NB4 (cell line): ENCODE data around the gene PRKCE.

Source experiments
- DNase-seq: peaks from one replicate; pipeline ENCODE4 v3.0.0; 2010; ENCODE audit warnings: low read depth
- H3K4me3 ChIP-seq: one replicate; pipeline ENCODE4 v1.5.1; 2011; ENCODE audit warnings: mild to moderate bottlenecking, low read depth, low read length, moderate library complexity
- CTCF ChIP-seq: IDR thresholded peaks from one replicate; pipeline ENCODE4 v1.5.1; 2012; ENCODE audit warnings: low read depth, low read length
- MAX ChIP-seq: IDR thresholded peaks from 2 replicates; pipeline ENCODE4 v1.6.1; 2011; ENCODE audit warnings: low read depth, low read length
- MYC ChIP-seq: IDR thresholded peaks from 2 replicates; pipeline ENCODE4 v1.6.1; 2011; ENCODE audit warnings: low read depth, low read length
- POLR2A ChIP-seq: IDR thresholded peaks from 2 replicates; pipeline ENCODE4 v1.6.1; 2011; ENCODE audit warnings: mild to moderate bottlenecking; ENCODE audit not compliant: insufficient read length; ENCODE audit errors: extremely low read depth

Gene PRKCE

GRCh38 chr2:45896311-45896710 is 244.8 kb downstream of the PRKCE start:
- no peak overlapping the region for H3K4me3 ChIP-seq
- TF ChIP-seq POLR2A (no peak), CTCF (no peak), MAX (no peak)
- DNase-seq, result no peak

- no peak overlapping the region for H3K4me3 ChIP-seq
- DNase-seq, result no peak
- TF ChIP-seq MAX, result no peak
- no peak for TF ChIP-seq POLR2A
- no peak for TF ChIP-seq MYC
- TF ChIP-seq CTCF, result no peak
Measured at GRCh38 chr2:45897842-45898241, 246.4 kb downstream of the PRKCE start.

- H3K4me3 ChIP-seq, result no peak overlapping the region
- no peak for DNase-seq
- TF ChIP-seq CTCF, result no peak
- no peak for TF ChIP-seq MYC
- no peak for TF ChIP-seq MAX
- TF ChIP-seq POLR2A, result no peak
Measured at GRCh38 chr2:45898819-45899218, 247.3 kb downstream of the PRKCE start.

- no peak for DNase-seq
- H3K4me3 ChIP-seq, result no peak overlapping the region
- TF ChIP-seq MAX (no peak), MYC (no peak), POLR2A (no peak), CTCF (no peak)
Measured at GRCh38 chr2:45899926-45900325, 248.5 kb downstream of the PRKCE start.

- TF ChIP-seq CTCF (no peak), MYC (no peak), POLR2A (no peak), MAX (no peak)
- no peak for DNase-seq
Measured at GRCh38 chr2:45901468-45902032, 250.1 kb downstream of the PRKCE start.

More at GRCh38 chr2:45901468-45902032, 250.1 kb downstream of the PRKCE start:
- H3K4me3 ChIP-seq, result no peak overlapping the region
